HG03378 (cell line): ENCODE results near the gene TMEM164.

Experiments used
- ATAC-seq: cut with Tn5 transposase; IDR thresholded peaks from one replicate; pipeline ENCODE4 v1.9.1; 2021; ENCODE audit warnings: mild to moderate bottlenecking, moderate library complexity; ENCODE audit not compliant: unreplicated experiment

TMEM164 gene

DNA sequence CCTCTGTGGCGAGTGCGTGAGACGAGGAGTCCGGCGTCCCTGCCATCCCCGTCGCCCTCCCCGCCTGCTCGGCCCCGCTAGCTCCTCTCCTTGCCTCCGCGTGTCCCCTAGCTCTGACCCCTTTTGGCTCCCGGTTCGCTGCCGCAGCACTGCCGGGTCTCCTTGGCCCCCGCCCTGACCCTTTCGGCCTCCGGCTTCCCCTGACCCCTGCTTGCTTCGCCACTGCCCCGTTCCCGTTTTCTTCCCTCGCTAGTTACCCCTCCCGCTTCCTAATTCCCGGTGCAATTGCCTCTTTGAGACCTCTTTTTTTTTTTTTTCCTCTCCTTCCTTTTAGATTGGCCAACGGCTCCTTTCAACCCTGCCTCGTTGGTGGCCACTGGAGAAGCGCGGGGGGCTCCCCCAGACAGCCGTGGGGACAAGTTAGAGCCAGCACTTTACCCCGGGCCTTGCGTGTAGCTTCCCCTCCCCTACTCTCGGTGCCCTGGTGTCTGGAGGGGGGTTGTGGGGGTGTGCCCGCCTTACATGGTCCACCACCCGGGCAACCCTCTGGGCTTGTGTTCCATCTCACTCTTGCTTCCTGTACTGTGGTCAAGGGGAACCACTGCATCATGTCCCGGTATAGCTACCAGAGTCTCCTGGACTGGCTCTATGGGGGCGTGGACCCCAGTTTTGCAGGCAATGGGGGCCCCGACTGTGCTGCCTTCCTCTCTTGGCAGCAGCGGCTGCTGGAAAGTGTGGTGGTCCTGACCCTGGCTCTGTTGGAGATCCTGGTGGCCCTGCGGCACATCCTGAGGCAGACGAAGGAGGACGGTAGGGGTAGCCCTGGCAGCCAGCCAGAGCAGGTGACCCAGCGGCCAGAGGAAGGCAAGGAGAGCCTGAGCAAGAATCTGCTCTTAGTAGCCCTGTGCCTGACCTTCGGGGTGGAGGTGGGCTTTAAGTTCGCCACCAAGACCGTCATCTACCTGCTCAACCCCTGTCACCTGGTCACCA lies 548 bp downstream of the TMEM164 start:
- no peak for ATAC-seq

GRCh38 chrX:110004215-110004614 lies 1.3 kb downstream of the TMEM164 start:
- no peak for ATAC-seq

- no peak for ATAC-seq
Measured at GRCh38 chrX:110004731-110005369, 1.9 kb downstream of the TMEM164 start.

DNA sequence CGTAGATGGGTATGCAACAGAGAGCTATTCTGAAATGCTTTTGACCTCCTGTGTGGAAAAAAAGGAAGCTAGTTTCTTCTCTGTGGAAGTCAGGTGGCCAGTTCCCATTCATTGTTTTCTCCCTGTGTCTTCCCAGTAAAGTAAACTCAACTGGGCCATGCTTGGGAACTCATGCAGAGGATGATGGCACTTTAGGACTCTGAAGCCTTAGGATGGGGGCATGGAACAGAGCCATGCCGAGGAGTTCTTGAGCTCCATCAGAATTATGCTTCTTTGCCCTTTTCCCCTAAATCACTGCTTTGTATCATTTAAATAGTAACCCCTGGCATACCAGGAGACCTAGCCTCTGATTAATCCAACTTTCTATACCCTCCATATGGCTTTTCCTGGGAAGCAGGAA lies 3.2 kb downstream of the TMEM164 start:
- no peak for ATAC-seq

- no peak for ATAC-seq
Measured at GRCh38 chrX:110006821-110007375, 4.0 kb downstream of the TMEM164 start.

GRCh38 chrX:110008011-110008635 lies 5.2 kb downstream of the TMEM164 start:
- ATAC-seq: no peak

DNA sequence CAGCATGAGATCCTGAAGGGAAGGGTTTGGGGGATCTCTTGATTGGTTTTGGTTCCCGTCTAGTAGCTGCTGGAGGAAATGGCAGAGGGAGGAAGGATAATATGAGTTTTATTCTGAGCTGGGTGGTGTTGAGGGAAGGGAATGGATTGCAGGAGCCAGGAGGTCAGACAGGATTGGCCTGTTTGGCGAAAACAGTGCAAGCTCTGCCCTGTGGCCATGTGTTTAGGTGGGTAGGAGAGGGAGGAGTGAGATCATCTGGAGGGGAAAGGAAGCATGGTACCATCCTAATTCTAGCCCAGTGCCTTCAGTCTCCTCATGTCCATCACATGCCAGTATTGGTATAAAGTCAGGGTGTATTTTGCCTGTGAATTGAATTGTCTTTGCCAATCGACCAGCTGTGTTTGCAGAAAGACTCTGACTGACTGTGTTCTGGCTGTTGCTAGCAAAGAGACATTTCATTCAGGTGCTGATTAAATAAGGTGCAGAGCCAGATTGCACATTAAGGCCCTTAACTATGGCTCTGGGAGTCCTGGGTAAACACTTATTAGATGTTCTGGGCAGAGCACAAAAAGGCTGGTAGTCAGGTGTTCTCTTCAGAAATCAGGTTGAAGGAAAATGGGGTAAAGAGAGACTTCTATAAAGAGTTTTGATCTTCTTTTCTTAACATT lies 10.0 kb downstream of the TMEM164 start:
- ATAC-seq: no peak

DNA sequence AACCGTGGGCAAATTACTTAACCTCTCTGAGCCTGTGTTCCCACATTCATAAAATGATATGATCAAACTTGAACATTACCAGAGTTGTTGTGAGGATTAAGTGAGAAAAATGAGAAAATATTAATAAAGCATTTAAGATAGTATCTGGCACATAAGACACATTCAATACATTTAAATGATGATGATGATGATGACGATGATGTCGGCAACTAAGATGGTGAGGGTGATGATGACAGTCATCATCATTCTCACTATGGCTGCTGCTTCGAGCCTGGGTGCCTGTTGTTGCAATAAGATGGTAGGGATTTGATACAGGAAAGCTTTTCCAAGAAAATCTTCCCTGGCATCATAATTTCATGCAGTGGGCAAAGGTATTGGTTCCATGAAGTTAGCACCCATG lies 11.1 kb downstream of the TMEM164 start:
- no peak for ATAC-seq

DNA sequence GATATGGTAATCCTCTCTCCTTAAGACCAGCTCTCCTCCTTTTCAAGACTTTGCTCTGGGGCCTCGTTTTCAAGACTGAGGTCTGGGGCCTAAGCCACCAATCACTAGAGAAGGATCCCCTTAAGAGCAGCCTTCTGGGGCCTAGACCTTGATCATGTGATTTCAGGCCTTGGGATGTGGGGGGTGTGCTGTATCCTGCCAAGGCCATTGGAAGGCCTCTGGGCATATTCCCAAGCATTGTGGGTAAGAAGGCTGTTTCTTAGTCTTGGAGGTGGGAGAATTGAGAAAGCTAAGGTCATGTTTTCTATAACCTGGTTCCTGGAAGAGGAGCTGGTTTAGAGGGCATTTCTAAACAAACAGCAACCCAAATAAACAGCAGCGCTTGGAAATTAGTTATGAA lies 12.1 kb downstream of the TMEM164 start:
- no peak for ATAC-seq

- no peak for ATAC-seq
Measured at GRCh38 chrX:110015915-110016314, 13.0 kb downstream of the TMEM164 start.

GRCh38 chrX:110020536-110020935 lies 17.6 kb downstream of the TMEM164 start:
- no peak for ATAC-seq

DNA sequence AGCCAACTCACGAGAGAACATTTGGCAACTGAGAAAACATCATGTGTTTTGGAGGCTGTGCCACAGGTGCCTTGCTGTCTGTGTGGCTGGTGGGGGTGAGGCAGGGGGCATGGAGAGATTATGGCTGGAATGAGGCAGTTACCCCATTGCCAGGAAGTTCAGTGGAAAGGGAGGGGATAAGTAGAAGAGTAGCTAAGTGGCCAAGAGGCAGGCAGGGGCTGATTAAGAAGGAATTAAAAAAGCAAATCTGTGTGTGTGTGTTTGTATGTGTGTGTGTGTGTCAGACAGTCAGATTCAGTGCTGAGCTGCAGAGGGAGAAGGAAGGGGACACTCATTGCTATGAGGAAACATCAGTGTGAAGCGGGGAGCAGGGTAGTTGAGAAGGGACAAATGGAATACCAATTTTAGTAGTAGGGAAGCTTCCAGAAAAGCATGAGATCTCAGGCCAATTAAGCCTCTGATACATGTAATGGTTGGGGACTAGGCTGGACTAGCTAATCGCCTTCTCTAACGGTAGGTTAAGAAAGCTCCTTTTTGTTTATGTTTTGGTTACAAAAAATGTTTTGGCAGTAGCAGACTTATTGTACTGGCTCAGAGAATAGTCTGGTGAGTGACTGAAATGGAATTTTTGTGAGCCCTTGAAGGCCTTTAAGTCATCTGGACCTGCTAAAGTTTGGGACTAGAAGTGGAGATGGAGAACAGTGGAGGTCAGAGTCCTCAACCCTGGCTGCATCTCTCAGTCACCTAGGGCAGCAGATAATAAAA lies 18.5 kb downstream of the TMEM164 start:
- no peak for ATAC-seq

GRCh38 chrX:110022599-110023448 lies 19.9 kb downstream of the TMEM164 start:
- no peak for ATAC-seq

DNA sequence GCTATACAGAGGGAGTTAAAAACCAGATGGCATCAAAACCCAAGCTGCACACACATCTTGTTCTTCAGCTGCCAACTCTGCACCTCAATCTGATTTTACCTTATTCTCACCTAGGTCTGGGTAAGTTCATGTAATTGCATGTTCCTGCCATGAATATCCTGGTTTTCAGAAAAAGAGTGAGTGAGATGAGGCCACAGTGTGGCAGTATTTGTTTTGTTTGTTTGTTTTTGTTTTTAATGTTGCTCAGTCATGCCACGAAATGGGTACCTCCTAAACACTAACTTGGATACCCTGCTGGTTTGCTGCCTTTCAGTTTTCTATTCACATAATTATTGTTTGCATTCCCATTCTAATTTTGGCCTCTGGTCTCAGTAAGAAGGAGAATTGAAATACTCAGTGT lies 22.5 kb downstream of the TMEM164 start:
- ATAC-seq: no peak

- no peak for ATAC-seq
Measured at GRCh38 chrX:110026099-110026844, 23.4 kb downstream of the TMEM164 start.

DNA sequence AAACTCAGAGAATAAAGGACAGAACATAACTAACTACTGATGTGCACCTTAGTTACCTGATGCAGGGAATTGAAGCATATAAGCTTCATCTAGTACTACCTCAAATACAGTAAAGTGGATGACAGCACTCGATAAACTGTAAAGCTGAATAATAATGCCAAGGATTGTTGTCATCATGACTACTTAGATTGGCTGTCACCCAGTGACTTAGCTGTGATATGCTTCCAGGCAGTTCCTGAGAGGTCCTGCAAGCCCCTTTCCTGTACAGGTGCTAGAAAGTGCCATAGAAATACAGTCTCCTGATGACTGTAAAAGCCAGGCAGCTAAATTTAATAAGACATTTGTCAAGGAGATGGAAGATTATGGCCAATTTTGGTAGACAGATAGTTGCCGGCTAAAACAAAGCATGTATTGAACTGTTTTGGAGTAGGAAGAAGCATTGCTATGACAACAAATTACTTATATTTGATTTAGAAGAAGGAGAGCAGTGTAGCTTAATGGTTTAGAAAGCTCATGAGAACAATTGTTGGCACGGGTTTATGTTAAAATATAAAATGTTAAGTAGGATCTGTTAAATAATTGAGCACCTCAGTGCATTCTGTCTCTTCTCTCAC lies 29.7 kb downstream of the TMEM164 start:
- no peak for ATAC-seq

DNA sequence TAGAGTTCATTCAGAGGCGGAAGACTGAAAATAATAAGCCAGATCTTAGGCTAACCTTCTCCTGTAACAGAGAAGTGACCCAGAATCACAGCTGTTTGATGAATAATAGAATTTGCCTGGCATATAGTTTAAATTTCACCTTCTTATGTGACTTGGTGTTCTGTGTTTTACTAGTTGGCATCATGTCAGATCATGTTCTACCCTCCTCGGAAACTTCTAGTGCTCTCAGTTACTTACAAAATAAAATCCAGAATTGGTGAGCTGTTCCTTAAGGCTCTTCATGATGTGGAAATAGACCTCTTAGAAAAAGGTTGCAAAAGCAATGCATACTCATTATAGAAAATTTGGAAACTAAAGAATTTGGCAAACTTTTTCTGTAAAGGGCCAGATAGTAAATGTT lies 31.1 kb downstream of the TMEM164 start:
- no peak for ATAC-seq
